CD1c-positive myeloid dendritic cell (primary cell): ENCODE data around the gene PXMP2.
"Not testable (repeated sequence)": the region's sequence is repeated elsewhere in the genome, so short reads cannot be mapped to it uniquely, and the experiment has no call there.

Experiments
- DNase-seq: peaks from one replicate; pipeline ENCODE4 v3.0.0-alpha.2; 2016; ENCODE audit errors: extremely low spot score

Gene PXMP2

DNA sequence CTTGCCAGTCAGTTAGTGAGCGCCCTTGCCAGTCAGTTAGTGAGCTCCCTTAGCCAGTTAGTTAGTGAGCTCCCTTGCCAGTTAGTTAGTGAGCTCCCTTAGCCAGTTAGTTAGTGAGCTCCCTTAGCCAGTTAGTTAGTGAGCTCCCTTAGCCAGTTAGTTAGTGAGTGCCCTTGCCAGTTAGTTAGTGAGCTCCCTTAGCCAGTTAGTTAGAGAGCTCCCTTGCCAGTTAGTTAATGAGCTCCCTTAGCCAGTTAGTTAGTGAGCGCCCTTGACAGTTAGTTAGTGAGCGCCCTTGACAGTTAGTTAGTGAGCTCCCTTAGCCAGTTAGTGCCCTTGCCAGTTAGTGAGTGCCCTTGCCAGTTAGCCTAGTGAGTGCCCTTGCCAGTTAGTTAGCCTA, 7.5 kb downstream of the PXMP2 start:
- not testable (repeated sequence) for DNase-seq

DNA sequence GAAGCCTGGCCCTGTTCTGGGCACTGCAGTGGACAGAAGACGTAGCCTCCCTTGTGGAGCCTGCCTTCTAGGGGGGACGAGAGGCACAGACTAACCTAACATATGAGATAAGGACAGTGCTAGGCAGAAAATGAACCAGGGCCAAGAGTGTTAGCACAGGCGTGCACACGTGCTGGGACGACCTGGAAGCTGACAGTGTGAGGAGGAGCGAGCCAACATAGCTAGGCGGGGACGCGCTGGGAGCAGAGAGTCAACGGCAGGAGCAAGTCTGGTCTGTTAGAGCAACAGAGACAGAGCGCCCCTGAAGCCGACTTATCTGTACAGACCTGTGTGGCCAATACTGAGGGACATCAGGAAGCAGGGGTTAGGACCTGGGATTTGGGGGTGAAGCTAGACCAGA, 8.0 kb downstream of the PXMP2 start:
- DNase-seq = no peak

DNA sequence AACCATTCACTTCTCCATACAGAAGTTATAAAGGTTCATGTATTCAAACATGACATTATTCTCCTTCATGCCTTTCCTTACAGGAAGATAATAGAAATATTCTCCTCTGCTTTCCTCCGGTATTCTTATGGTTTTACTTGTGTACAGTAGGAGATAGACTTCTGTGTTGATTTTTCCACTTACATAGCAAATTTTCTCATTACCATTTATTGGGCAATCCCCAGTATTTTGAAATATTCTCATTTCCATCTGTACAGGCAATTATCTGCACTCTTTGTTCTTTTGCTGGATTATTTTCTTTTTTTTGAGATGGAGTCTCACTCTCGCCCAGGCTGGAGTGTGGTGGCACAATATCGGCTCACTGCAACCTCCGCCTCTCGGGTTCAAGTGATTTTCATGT, 11.0 kb downstream of the PXMP2 start:
- DNase-seq = peak; percentile 6

DNA sequence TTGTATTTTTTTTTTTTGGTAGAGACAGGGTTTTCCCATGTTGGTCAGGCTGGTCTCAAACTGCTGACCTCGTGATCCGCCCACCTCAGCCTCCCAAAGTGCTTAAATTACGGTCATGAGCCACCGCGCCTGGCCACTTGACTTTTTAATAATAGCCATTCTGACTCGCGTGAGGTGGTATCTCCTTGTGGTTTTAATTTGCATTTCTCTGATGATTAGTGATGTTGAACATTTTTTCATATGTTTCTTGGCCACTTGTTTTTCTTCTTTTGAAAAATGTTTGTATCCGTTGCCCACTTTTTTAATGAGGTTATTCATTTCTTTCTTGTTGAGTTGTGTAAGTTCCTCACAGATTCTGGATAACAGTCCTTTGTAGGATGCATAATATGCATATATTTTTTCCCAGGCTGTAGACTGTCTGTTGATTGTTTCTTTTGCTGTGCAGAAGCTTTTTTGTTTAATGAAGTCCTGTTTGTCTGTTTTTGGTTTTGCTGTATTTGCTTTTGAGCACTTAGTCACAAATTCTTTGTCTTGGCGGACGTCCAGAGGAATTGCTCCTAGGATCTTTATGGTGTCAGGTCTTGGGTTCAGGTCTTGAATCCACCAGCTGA, 12.9 kb downstream of the PXMP2 start:
- no peak for DNase-seq

DNA sequence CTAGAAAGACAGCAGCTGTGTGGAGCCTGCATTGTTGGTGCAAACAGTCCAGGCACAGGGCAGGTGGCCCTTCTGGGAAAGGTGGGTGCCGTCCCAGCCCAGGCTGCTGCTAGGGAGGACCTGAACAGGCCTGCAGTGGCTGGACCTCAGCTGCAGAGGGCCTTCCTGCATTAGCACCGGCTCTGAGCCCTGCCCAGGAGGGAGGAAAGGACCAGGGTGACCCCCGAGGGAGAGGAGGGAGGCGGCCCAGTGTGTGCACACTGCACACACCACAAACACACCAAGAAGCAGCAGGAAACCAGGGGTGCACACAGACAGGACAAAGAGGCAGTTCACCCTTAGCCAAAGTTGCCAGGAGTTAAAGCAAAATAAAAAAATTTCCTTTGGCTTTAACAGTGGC, 15.3 kb downstream of the PXMP2 start:
- DNase-seq = no peak

DNA sequence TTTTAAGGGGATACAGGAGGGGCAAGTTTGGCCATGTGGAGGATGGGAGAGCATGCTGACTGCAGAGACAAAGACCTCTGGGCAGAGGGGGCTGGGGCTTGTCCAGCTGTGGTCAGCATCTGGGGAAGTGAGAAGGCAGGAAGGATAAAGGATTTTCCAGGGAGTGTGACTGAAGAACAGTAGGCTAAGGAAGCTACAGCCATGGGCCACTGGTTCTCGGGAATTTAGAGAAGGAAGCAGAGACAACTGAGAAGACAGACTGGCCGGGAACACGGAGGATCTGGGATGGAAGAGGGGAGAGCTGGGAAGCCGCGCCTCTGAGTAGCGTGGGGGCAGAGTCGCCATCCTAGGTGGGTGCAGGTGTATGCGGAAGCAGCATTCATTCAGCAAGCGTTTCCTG, 16.3 kb downstream of the PXMP2 start:
- no peak for DNase-seq

DNA sequence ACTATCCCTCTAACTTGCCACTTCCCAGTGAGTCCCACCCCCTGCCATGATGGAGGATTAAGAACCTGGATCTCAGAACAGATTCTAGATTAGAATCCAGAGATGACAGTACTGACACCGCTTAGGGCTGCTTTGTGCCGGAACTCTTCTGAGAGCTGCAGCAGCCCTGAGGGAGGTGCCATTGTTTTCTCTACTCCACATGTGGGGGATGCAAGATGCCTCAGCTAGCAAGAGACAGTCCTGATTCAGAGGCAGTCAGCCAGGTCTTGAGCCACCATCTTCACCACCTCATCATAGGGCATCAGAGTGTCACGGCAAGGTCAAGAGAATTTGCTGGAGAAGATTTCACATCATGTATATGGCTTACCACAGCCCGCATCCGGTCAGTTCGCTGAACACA, 19.9 kb downstream of the PXMP2 start:
- no peak for DNase-seq

DNA sequence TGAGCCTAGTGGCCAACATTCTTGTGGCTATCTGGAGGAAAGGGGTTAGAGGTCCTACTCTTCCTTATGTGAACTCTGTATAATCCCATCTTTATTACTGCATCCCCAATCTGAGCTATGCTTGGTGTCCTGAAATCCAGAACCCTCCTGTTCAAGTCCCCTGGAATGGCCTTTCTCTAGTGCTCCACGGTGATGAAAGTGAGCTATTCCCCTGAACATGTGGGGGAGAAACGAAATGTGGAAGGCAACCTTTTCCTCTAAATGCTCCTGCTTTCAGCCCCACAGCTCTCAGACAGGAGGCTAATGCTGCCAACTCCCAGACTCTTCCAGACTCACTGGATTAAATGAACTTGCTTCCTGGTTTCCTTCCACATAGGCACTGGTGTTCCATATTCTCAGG, 20.8 kb downstream of the PXMP2 start:
- no peak for DNase-seq

DNA sequence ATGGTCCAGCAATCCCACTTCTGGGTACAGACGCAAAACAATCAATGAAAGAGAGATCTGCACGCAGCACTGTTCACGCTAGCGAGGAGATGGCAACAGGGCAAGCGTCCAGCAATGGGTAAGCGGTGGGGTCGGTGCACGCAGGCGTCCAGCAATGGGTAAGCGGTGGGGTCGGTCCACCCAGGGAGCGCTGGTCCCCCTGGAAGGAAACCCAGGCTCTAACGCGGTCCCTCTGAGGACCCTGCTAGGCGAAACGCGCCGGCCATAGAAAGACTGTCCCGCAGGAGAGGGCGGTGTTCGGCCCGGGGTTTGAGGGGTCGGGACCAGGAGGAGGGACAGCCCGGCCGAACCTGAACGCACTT, 22.6 kb downstream of the PXMP2 start:
- no peak for DNase-seq

DNA sequence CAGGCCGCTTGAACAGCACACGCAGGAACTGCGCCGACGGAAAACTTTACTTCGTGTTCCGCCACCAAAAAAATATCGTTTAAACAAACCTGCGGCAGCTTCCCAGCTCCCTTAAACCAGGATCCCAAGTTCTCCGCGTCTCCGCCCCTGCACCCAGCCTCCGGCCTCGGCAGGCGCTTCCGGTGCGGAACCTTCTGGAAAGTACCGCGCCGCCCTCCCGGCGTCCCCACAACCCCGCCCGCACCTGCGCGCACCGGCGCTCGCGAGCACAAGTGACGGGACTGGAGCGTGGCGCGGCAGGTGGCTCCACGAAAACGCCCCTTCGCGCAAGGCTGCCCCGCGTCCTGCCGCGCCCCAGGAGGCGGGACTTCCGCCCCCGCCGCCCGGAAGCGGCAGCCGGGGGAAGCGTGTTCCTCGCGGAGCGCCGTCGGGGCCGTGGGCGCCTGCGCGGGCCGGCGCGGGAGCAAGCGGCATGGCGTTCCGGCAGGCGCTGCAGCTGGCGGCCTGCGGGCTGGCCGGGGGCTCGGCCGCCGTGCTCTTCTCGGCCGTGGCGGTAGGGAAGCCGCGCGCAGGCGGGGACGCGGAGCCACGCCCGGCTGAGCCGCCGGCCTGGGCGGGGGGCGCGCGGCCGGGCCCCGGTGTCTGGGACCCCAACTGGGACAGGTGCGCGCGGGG, 23.2 kb downstream of the PXMP2 start, which contains the start of gene PGAM5:
Gene PGAM5 (plus strand): TSS at position 438 of the 675 bp plus-strand sequence. CDS start 35 bp downstream, at position 473.
- DNase-seq = peak; percentile 96

DNA sequence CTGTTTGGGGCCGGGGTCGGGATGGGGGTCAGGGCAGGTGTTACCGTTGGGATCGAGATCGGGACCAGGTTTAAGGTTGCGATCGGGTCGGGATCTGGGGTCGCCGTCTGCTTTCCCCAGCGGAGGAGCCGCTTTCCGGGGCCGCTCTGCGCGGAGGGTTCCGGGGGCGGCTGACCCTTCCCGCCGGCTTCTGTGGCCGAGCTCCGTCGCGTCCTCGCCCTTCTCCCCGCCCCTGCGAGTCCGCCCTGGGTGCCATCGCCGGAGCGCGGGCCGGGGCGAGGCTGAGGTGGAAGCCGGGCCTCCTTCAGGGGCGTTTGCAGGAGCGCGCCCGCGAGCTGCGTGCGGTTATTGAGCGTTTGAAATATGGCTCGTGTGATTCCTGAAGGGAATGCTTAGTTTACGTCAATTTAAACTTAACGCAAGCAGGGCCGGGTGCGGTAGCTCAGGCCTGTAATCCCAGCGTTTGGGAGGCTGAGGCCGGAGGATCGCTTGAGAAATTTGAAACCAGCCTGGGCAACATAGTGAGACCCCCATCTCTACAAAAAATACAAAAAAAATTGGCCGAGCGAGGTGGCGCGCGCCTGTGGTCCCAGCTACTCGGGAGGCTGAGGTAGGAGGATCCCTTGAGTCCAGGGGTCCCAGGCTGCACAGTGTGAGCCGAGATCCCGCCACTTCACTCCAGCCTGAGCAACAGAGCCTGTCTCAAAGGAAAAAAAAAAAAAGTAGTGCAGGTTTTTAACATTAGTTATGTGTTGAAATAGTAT, 23.9 kb downstream of the PXMP2 start:
- peak; percentile 38 for DNase-seq

DNA sequence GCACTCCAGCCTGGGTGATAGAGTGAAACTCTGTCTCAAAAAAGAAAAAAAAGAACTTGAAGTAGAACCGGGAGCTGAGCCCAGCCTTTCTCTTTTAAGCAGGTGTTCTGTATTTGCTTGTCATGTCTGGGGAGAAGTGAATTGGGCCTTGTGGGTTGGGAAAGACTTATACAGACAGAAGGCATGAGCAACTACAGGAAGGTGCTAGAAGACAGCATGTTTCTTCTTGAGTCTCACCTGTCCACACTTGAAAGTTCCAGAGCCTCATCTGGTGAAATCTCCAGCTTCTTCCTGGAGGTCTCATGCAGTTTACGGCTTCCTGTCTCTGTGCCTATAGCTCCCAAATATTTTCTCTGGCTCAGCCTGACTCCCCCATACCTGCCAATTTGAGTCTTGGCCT, 25.7 kb downstream of the PXMP2 start:
- no peak for DNase-seq

DNA sequence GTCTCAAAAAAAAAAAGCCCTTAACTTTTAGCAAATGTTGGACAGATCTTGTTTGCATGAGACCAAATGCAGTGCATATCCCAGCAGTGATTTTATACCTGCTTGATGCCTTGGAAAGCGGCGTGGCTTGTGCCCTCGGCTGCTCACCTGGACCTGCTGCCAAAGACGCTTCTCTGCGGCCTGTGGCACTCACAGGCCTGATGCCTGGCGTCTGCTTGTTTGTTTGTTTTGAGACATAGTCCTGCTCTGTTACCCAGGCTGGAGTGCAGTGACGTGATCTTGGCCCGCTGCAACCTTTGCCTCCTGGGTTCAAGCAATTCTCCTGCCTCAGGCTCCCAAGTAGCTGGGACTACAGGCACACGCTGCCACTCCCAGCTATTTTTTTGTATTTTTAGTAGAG, 28.5 kb downstream of the PXMP2 start:
- DNase-seq = no peak

DNA sequence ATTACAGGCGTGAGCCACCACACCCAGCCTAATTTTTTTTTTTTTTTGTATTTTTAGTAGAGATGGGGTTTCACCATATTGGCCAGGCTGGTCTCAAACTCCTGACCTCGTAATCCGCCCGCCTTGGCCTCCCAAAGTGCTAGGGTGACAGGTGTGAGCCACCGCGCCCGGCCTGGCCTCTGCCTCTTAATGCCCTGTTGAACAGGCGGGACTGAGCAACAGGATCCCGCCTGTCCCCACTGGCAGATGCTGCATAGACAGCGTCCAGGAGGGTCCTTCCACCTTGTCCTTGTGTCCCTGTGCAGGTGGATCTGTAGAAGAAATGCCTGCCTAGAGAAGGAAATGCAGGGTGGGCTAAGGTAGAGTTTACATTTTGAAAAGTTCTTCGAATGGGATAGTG, 29.0 kb downstream of the PXMP2 start:
- DNase-seq = no peak

DNA sequence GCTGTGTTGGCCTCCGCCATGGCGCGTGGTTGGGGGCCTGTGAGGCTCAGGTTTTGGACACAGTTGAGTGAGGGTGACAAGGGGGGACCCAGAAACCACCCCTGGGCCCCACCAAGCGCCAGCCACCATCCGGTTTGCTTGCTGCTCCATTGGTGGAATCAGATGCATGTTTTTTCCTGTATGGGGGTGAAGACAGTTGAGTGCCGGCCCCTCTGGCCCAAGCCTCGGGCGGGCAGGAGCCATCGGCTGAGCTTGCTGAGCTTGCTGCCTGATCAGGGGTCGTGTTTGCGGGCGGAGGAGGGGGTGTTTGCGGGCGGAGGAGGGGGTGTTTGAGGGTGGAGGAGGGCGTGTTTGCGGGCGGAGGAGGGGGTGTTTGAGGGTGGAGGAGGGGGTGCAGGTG, 29.6 kb downstream of the PXMP2 start:
- DNase-seq = no peak

DNA sequence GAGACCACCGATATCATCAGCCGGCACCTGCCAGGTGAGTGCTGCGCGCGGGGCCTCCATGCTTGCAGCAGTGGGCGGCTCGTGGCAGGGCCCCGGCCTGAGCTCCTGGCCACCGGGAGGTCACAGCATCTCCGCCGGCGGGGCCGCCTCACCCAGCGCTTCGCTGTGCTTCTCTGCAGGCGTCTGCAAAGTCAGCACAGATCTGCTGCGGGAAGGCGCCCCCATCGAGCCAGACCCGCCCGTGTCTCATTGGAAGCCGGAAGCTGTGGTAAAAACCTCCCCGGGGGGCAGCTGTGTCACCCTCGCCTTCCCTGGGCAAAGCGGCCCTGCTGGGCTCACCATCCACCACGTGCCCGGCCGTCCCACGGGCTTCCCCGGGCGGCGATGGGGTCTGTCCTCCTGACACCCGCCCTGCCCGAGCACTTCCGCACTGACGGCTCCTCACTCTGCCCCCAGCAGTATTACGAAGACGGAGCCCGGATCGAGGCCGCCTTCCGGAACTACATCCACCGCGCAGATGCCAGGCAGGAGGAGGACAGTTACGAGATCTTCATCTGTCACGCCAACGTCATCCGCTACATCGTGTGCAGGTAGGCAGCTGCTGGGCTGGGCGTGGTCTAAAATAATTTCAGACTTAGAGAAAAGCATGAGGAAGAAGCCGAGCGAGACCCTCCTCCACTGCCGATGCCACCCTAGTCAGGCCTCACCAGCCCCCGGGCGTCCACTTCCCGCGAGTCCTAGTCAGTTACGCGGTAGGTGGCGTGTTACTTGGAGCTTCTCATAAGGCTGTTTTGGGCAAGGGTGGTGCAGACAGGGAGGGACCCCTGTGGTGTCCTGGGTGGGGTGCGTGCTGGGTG, 30.4 kb downstream of the PXMP2 start:
- no peak for DNase-seq

DNA sequence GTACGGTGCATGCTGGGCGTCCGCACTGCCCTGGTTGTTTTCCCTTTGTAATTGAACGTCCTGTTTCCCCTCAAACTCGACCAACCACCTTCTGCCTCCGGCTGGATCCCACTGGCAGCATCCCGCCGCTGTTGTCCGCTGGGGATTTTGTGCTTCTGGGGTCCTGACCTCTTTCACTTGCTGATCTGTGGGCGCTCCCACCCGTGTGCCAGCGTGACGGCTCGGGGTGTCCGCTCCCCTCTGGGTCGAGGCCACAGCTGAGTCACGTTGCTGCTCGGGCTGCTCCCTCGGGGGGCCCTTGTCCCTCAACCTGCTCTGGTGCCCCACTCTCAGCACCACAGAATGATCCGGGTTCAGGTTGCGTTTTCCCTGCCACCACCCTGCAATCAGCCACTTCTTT, 31.3 kb downstream of the PXMP2 start:
- DNase-seq = no peak

DNA sequence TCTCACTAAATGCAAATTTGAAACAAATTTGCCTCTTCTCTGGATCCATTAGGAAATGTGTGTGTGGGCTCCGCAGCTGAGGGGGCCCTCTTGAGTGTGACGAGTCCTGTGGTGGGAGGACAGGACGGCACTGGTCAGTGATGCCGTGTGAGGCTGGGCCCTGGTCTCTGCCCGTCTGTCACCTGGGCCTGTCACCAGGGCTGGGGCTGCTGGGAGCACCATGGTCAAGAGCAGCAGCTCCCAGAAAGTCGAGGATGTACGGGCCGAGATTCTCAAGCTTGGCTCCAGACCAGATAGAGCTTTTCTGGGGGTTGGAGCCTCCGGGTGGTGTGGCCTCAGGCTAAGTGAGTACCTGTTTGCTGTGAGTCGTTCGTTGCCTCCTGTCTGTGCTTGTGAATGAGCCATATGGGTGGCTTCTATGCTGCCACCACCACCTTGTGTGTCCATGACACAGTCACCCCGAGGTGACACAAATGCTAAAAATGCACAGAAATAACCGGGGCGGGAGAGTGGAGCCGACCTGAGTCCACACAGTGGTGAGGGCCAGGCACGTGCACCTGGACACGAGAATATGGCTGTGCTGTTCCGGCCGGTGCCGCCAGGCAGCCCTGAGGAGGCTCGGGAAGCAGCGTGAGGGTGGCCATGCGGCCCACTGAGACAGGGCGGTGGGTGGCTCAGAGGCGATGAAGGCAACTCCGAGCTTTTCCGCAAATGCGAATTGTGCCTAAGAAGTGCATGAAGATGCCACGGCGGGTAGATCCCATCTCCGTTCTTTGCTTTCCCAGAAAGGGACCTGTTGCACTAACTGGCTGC, 32.0 kb downstream of the PXMP2 start:
- no peak for DNase-seq

DNA sequence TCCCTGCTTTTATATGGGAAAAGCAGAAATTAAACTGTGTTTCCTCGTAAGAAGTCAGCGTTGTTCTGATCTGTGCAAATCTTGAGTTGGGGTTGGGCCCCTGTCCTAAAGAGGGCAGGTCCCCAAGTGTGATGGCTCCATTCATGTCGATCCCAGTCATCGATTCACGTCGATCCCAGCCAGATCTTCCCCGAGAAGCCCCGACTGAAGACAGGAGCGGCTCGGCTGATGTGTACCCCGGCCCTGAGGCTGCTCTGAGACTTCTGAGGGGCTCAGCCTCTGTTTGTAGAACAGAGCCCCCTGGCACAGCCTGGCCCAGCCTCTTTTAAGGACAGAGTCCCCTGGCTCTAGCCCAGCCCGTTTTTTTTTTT, 32.6 kb downstream of the PXMP2 start:
- no peak for DNase-seq

DNA sequence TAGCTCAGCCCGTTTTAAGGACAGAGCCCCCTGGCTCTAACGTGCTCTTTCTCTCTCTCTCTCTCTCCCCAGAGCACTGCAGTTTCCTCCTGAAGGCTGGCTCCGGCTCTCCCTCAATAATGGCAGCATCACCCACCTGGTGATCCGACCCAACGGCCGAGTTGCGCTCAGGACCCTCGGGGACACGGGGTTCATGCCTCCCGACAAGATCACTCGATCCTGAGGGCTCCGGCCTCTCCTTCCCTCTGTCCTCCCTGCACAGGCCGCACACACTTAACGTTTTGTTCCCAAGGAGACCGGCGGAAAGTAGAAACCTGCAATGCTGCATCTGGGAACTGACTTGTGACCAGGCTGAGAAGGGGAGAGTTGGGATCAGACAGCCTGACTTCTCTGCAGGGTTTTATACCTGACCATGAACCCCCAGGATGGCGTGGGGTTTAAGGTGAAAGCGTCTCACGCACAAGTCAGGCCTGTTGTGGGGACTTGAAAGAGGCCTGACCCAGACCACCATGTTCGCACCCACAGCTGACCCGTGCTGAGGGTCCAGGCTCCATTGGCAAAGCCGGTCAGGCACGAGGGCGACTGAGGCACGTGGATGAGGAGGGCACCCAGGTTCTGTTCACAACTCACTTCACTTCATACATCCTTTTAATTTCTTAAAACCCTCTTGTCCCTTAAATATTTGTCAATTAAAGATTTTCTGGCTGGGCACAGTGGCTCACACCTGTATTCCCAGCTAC, 33.4 kb downstream of the PXMP2 start:
- DNase-seq = no peak
